H1 (cell line): ENCODE data around the gene SOX15. TPM values are rescaled to one million over a fixed set of nuclear protein-coding genes. Genes with fewer than 3 reads are reported as not detected.
A peak's percentile ranks its signal among the peaks of the same experiment; 100 is the strongest.

ENCODE experiments used
- CTCF ChIA-PET: fragments of 300-600 bp; sonication (Branson Sonifier 250); formaldehyde crosslinking; loops from one replicate; lab custom pipeline; 2021; ENCODE audit not compliant: partially characterized antibody; lab: Charles Lee
- POLR2A ChIA-PET: fragments of 300-600 bp; sonication (Branson Sonifier 250); formaldehyde crosslinking; loops from one replicate; lab custom pipeline; 2021; ENCODE audit warnings: inconsistent platforms; ENCODE audit not compliant: partially characterized antibody; lab: Charles Lee
- DNase-seq, 2 experiments: peaks; one replicate each; pipeline versions ENCODE4 v3.0.0 to v3.0.0-alpha.2; 2010 to 2022; ENCODE audit warnings: low spot score in 2 of 2, low read depth in 1 of 2, mixed read lengths in 1 of 2
- FAIRE-seq: peaks from 2 replicates; lab custom pipeline; 2011; peaks lifted over from hg19 to GRCh38; lab: Jason Lieb, UNC
- H2AFZ ChIP-seq: 2 replicates; pipeline ENCODE4 v1.8.1; 2012; ENCODE audit warnings: low read length, inconsistent platforms
- H2AK5ac ChIP-seq: 2 replicates; pipeline ENCODE4 v1.6.1; 2013; ENCODE audit warnings: low read depth, low read length
- H2BK120ac ChIP-seq: replicated peaks from 2 replicates; pipeline ENCODE3; 2013; ENCODE audit warnings: low read depth, low read length, inconsistent platforms
- H2BK12ac ChIP-seq: 2 replicates; pipeline ENCODE4 v1.6.1; 2013; ENCODE audit warnings: low read depth, low read length
- H2BK15ac ChIP-seq: 2 replicates; pipeline ENCODE4 v1.6.1; 2013; ENCODE audit warnings: low read length
- H2BK20ac ChIP-seq: 2 replicates; pipeline ENCODE4 v1.6.1; 2013; ENCODE audit warnings: low read length
- H2BK5ac ChIP-seq: 2 replicates; pipeline ENCODE4 v1.6.1; 2013; ENCODE audit warnings: low read depth, low read length
- H3K14ac ChIP-seq: 2 replicates; pipeline ENCODE4 v1.6.1; 2013; ENCODE audit warnings: inconsistent platforms; ENCODE audit not compliant: insufficient read length
- H3K18ac ChIP-seq: 2 replicates; pipeline ENCODE4 v1.6.1; 2013; ENCODE audit warnings: low read length; ENCODE audit errors: extremely low read depth
- H3K23ac ChIP-seq: 2 replicates; pipeline ENCODE4 v1.6.1; 2013; ENCODE audit warnings: inconsistent platforms; ENCODE audit not compliant: insufficient read length
- H3K23me2 ChIP-seq: 2 replicates; pipeline ENCODE4 v1.6.1; 2013; ENCODE audit warnings: low read depth, low read length
- H3K27ac ChIP-seq: 2 replicates; pipeline ENCODE4 v1.6.1; 2011; ENCODE audit warnings: low read depth, low read length, inconsistent platforms
- H3K27me3 ChIP-seq, 4 experiments: replicated peaks in 1 of 4; 1 replicate in 1 of 4; 2 replicates in 3 of 4; pipeline versions ENCODE4 v1.6.1 to v1.8.1; 2011 to 2013; ENCODE audit warnings: low read length in 3 of 4, mild to moderate bottlenecking in 3 of 4, inconsistent platforms in 2 of 4, mixed read lengths in 2 of 4, moderate library complexity in 1 of 4; ENCODE audit not compliant: control insufficient read depth in 3 of 4, insufficient read depth in 3 of 4; ENCODE audit errors: extremely low read depth in 1 of 4
- H3K36me3 ChIP-seq, 4 experiments: 2 replicates each; pipeline versions ENCODE4 v1.6.1 to v1.8.1; 2011 to 2013; ENCODE audit warnings: mild to moderate bottlenecking in 4 of 4, low read length in 3 of 4, moderate library complexity in 2 of 4, control low read depth in 1 of 4, inconsistent platforms in 1 of 4; ENCODE audit not compliant: insufficient read depth in 4 of 4, control insufficient read depth in 2 of 4
- H3K4ac ChIP-seq: replicated peaks from 2 replicates; pipeline ENCODE3; 2013; ENCODE audit warnings: low read length, low read depth, mixed read lengths, inconsistent platforms; ENCODE audit not compliant: insufficient read length
- H3K4me1 ChIP-seq, 4 experiments: replicated peaks in 1 of 4; 1 replicate in 1 of 4; 2 replicates in 3 of 4; pipeline versions ENCODE4 v1.6.1 to v1.8.1; 2011 to 2013; ENCODE audit warnings: low read length in 3 of 4, inconsistent platforms in 2 of 4, mixed read lengths in 1 of 4; ENCODE audit not compliant: insufficient read depth in 4 of 4, control insufficient read depth in 3 of 4
- H3K4me2 ChIP-seq, 2 experiments: 2 replicates each; pipeline versions ENCODE4 v1.6.1 to v1.8.1; 2011 to 2013; ENCODE audit warnings: low read depth in 2 of 2, low read length in 2 of 2, control low read depth in 1 of 2, inconsistent platforms in 1 of 2, mild to moderate bottlenecking in 1 of 2; ENCODE audit not compliant: insufficient read depth in 1 of 2
- H3K4me3 ChIP-seq, 4 experiments: fragments of 200-600, 300-600 bp in 1 of 4; sonication (generic), shearing (Covaris generic), sonication (Bioruptor Twin) in 1 of 4; 2 replicates each; pipeline versions ENCODE4 v1.5.1 to v1.8.1; 2011 to 2016; ENCODE audit warnings: low read length in 4 of 4, low read depth in 3 of 4, control low read depth in 2 of 4, inconsistent platforms in 2 of 4, mild to moderate bottlenecking in 2 of 4, mixed read lengths in 1 of 4, moderate library complexity in 1 of 4; ENCODE audit not compliant: insufficient read depth in 2 of 4; ENCODE audit errors: extremely low read depth in 1 of 4
- H3K56ac ChIP-seq: replicated peaks from 2 replicates; pipeline ENCODE3; 2013; ENCODE audit warnings: low read depth, mild to moderate bottlenecking, mixed read lengths, low read length, inconsistent platforms; ENCODE audit not compliant: insufficient read length
- H3K79me1 ChIP-seq: 2 replicates; pipeline ENCODE4 v1.6.1; 2013; ENCODE audit warnings: low read depth, low read length, control low read depth
- H3K79me2 ChIP-seq, 2 experiments: 2 replicates each; pipeline versions ENCODE4 v1.6.1 to v1.8.1; 2012 to 2013; ENCODE audit warnings: low read length in 2 of 2, mild to moderate bottlenecking in 2 of 2, inconsistent platforms in 1 of 2; ENCODE audit not compliant: insufficient read depth in 2 of 2, control insufficient read depth in 1 of 2
- H3K9ac ChIP-seq, 4 experiments: replicated peaks in 1 of 4; 1 replicate in 1 of 4; 2 replicates in 3 of 4; pipeline versions ENCODE4 v1.6.1 to v1.8.1; 2011 to 2013; ENCODE audit warnings: low read depth in 3 of 4, low read length in 3 of 4, control low read depth in 2 of 4, mild to moderate bottlenecking in 2 of 4, moderate library complexity in 2 of 4, inconsistent platforms in 1 of 4; ENCODE audit errors: extremely low read depth in 1 of 4
- H3K9me3 ChIP-seq, 2 experiments: 2 replicates each; pipeline versions ENCODE4 v1.6.1 to v1.8.1; 2012 to 2013; ENCODE audit warnings: mild to moderate bottlenecking in 2 of 2, moderate library complexity in 2 of 2, control low read depth in 1 of 2, inconsistent platforms in 1 of 2, low read depth in 1 of 2, low read length in 1 of 2, mixed read lengths in 1 of 2; ENCODE audit not compliant: insufficient read depth in 2 of 2
- H4K20me1 ChIP-seq, 2 experiments: replicated peaks in 1 of 2; 2 replicates each; pipeline versions ENCODE3 to v1.8.1; 2011 to 2013; ENCODE audit warnings: inconsistent platforms in 2 of 2, low read length in 2 of 2, mild to moderate bottlenecking in 1 of 2; ENCODE audit not compliant: insufficient read depth in 2 of 2, control insufficient read depth in 1 of 2
- H4K5ac ChIP-seq: 2 replicates; pipeline ENCODE4 v1.6.1; 2013; ENCODE audit warnings: low read length, low read depth, mixed read lengths, inconsistent platforms; ENCODE audit not compliant: insufficient read length
- H4K8ac ChIP-seq: 2 replicates; pipeline ENCODE4 v1.8.0; 2013; ENCODE audit warnings: mild to moderate bottlenecking, moderate library complexity, low read length, inconsistent platforms; ENCODE audit not compliant: insufficient read depth; ENCODE audit errors: extremely low read depth
- H4K91ac ChIP-seq: replicated peaks from 2 replicates; pipeline ENCODE3; 2013; ENCODE audit warnings: low read length, mixed read lengths, inconsistent platforms; ENCODE audit not compliant: insufficient read length
- EZH2 ChIP-seq: fragments of 200-600 bp; sonication (generic); IDR thresholded peaks from 2 replicates; pipeline ENCODE4 v1.7.1; 2012; ENCODE audit warnings: low read depth, mild to moderate bottlenecking, moderate library complexity, low read length, inconsistent platforms; ENCODE audit not compliant: severe bottlenecking
- HDAC2 ChIP-seq, 2 experiments: fragments of 300-600 bp in 1 of 2; sonication (generic) in 1 of 2; IDR thresholded peaks; 2 replicates each; pipeline ENCODE4 v1.6.1; 2011 to 2012; ENCODE audit warnings: low read depth in 2 of 2, low read length in 2 of 2, mild to moderate bottlenecking in 2 of 2, moderate library complexity in 2 of 2, borderline replicate concordance in 1 of 2, inconsistent platforms in 1 of 2
- HDAC6 ChIP-seq: IDR thresholded peaks from one replicate; pipeline ENCODE4 v1.7.1; 2012; ENCODE audit warnings: low read depth, mild to moderate bottlenecking, inconsistent platforms, low read length, moderate library complexity
- POU5F1 ChIP-seq: IDR thresholded peaks from 2 replicates; pipeline ENCODE4 v1.6.1; 2011; ENCODE audit warnings: low read depth, mild to moderate bottlenecking, low read length, moderate library complexity
- RNF2 ChIP-seq: fragments of 200-900, 300-1000 bp; sonication (generic); IDR thresholded peaks from 2 replicates; pipeline ENCODE4 v1.7.1; 2016; ENCODE audit warnings: borderline replicate concordance, low read depth, mild to moderate bottlenecking, antibody characterized with exemption, low read length; ENCODE audit not compliant: poor library complexity, severe bottlenecking; ENCODE audit errors: missing control alignments
- RXRA ChIP-seq: IDR thresholded peaks from 2 replicates; pipeline ENCODE4 v1.6.1; 2011; ENCODE audit warnings: low read depth, mild to moderate bottlenecking, low read length, moderate library complexity; ENCODE audit not compliant: insufficient read depth
- SRF ChIP-seq: IDR thresholded peaks from 2 replicates; pipeline ENCODE4 v1.6.1; 2011; ENCODE audit warnings: mild to moderate bottlenecking, low read depth, low read length, moderate library complexity
- SUZ12 ChIP-seq: fragments of 200-600 bp; sonication (generic); IDR thresholded peaks from 2 replicates; pipeline ENCODE4 v1.6.1; 2012; ENCODE audit warnings: mild to moderate bottlenecking, inconsistent platforms, low read length, moderate library complexity, mixed read lengths
- TAF1 ChIP-seq: IDR thresholded peaks from 2 replicates; pipeline ENCODE4 v1.6.1; 2011; ENCODE audit warnings: mild to moderate bottlenecking, low read depth, low read length
- TAF7 ChIP-seq: optimal IDR thresholded peaks from 2 replicates; pipeline ENCODE3; 2011; ENCODE audit warnings: low read depth, mild to moderate bottlenecking, inconsistent platforms, low read length, moderate library complexity, borderline replicate concordance
- WGBS, 2 experiments: shearing (Covaris generic) in 1 of 2; methylation state at CpG; one replicate each; pipeline versions ENCODE4 v1.1.6 to v1.1.7; 2013 to 2015; ENCODE audit warnings: low lambda C conversion rate in 2 of 2, mixed read lengths in 2 of 2, inconsistent platforms in 1 of 2, low coverage in 1 of 2, missing lambda C conversion rate in 1 of 2; ENCODE audit not compliant: insufficient replicate concordance in 2 of 2, insufficient coverage in 1 of 2, insufficient read length in 1 of 2; ENCODE audit errors: extremely low coverage in 1 of 2, missing lambda C conversion rate in 1 of 2; 5-methylcytosine and 5-hydroxymethylcytosine counted together
- polyA plus RNA-seq, 7 experiments: library from polyadenylated mRNA; depleted of rRNA in 3 of 7; stranded (reverse) in 5 of 7; unstranded in 2 of 7; fragments of >200 nt in 5 of 7; fragments of 200-250 nt in 2 of 7; gene quantifications; 1 replicate in 5 of 7; 2 replicates in 1 of 7; 4 replicates in 1 of 7; pipeline versions ENCODE4 v1.2.1 to v1.2.3, GENCODE V29; 2011 to 2013; ENCODE audit warnings: missing spikeins in 2 of 7, mixed read lengths in 2 of 7
- total RNA-seq: library from RNA; stranded (reverse); fragmentation: NEBNext Ultra II Directional; extraction: Animal tissue kit (Norgen Biotek cat#: 25700); gene quantifications from 2 replicates; pipeline ENCODE4 v1.2.1, GENCODE V29; 2021
- TF ChIP-seq, protein P1 (sequence below): IDR thresholded peaks from 2 replicates; pipeline ENCODE4 v1.6.1; 2011; ENCODE audit warnings: low read depth, mild to moderate bottlenecking, low read length; ENCODE audit not compliant: insufficient read depth
- TF ChIP-seq, protein P2 (sequence below): IDR thresholded peaks from 2 replicates; pipeline ENCODE4 v1.6.1; 2012; ENCODE audit warnings: inconsistent platforms

SOX15 gene
- total and polyA plus RNA-seq, 2 of the 8 experiments (the other 6 are each of a cell fraction or from before 2014, with no cell fraction given) = 14.3 to 26.8 TPM

- ChIA-PET CTCF (interaction anchor here (0.7 to 12.7 kb wide), 11 partner anchors 10 to 207 kb away, joined by 3 to 251 read pairs (median 5); partner anchors contain the start of genes SOX15, TP53 and WRAP53), POLR2A (interaction anchor here (0.8 to 37.5 kb wide), 13 partner anchors 8 to 239 kb away, joined by 3 to 1144 read pairs (median 4); partner anchors contain the start of genes ACAP1, CD68, MPDU1 and POLR2A)
- H4K20me1 ChIP-seq = peaks cover 0 to 3% of the 10 kb centered on the region in 2 experiments
- H4K91ac ChIP-seq = no peak overlapping the region
- H3K27me3 ChIP-seq = no peaks in the 10 kb centered on the region
- no peak overlapping the region for H3K23ac ChIP-seq
- 86% methylated on average over 12 of the region's 12 CpGs; no CpG with 5 or more reads in 1 of the 2 experiments for WGBS, 2 experiments
- H3K9me3 ChIP-seq = no peaks in the 10 kb centered on the region
- peak overlapping the region; percentile 39; the same call in 1 of the 2 replicates for H2BK12ac ChIP-seq
- peak overlapping the region; percentile 39 for H2BK120ac ChIP-seq
- H3K23me2 ChIP-seq = peaks cover 2% of the 10 kb centered on the region; the same call in 1 of the 2 replicates
- no peaks in the 10 kb centered on the region for H3K79me1 ChIP-seq
- H3K27ac ChIP-seq = no peak overlapping the region
- H3K4ac ChIP-seq = peak overlapping the region; percentile 58
- H4K8ac ChIP-seq = peak overlapping the region; percentile 41
- H3K4me2 ChIP-seq = no peak overlapping the region
- no peaks in the 10 kb centered on the region for H3K36me3 ChIP-seq
- H2BK20ac ChIP-seq = 0 out of 2 replicates have a peak overlapping the region, but pooled peaks have one; percentile 13
- H4K5ac ChIP-seq = no peak overlapping the region
- H2AK5ac ChIP-seq = no peak overlapping the region
- H3K56ac ChIP-seq = no peak overlapping the region
- H3K18ac ChIP-seq = no peak overlapping the region
- no peak overlapping the region for H2BK15ac ChIP-seq
- FAIRE-seq (no peak), DNase-seq (no peak)
- H3K4me3 ChIP-seq = no peak overlapping the region
- no peaks in the 10 kb centered on the region for H3K79me2 ChIP-seq
- no peak overlapping the region for H3K9ac ChIP-seq
- H2BK5ac ChIP-seq = no peak overlapping the region
- H3K14ac ChIP-seq = no peak overlapping the region
- no peak overlapping the region for H2AFZ ChIP-seq
- peaks cover 11 to 37% (median 23%) of the 10 kb centered on the region in 4 experiments for H3K4me1 ChIP-seq
- TF ChIP-seq, protein P1, sequence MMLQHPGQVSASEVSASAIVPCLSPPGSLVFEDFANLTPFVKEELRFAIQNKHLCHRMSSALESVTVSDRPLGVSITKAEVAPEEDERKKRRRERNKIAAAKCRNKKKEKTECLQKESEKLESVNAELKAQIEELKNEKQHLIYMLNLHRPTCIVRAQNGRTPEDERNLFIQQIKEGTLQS = no peak
- no peak for TF ChIP-seq SRF
- TF ChIP-seq TAF1 = no peak
- TF ChIP-seq SUZ12 = no peak
- no peak for TF ChIP-seq EZH2
- no peak for TF ChIP-seq HDAC2 (IDR thresholded peaks at IDR 0.05; ENCODE audit: borderline replicate concordance in 1 of 2, low read depth in 2 of 2, low read length in 2 of 2)
- TF ChIP-seq RNF2 = no peak
- no peak for TF ChIP-seq TAF7
- TF ChIP-seq POU5F1 = no peak
- TF ChIP-seq, protein P2, sequence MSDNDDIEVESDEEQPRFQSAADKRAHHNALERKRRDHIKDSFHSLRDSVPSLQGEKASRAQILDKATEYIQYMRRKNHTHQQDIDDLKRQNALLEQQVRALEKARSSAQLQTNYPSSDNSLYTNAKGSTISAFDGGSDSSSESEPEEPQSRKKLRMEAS = no peak
- TF ChIP-seq HDAC6 = no peak
- no peak for TF ChIP-seq RXRA
These were observed 33.3 kb downstream of the SOX15 start for GRCh38 chr17:7556627-7557026.
